ENCODE results near the gene COL24A1. TPM values are rescaled to one million over a fixed set of nuclear protein-coding genes. Genes with fewer than 3 reads are reported as not detected.
A peak's percentile ranks its signal among the peaks of the same experiment; 100 is the strongest.

Gene COL24A1
- total RNA-seq, 1 experiment from 2014 or later = 0.08 TPM

DNA sequence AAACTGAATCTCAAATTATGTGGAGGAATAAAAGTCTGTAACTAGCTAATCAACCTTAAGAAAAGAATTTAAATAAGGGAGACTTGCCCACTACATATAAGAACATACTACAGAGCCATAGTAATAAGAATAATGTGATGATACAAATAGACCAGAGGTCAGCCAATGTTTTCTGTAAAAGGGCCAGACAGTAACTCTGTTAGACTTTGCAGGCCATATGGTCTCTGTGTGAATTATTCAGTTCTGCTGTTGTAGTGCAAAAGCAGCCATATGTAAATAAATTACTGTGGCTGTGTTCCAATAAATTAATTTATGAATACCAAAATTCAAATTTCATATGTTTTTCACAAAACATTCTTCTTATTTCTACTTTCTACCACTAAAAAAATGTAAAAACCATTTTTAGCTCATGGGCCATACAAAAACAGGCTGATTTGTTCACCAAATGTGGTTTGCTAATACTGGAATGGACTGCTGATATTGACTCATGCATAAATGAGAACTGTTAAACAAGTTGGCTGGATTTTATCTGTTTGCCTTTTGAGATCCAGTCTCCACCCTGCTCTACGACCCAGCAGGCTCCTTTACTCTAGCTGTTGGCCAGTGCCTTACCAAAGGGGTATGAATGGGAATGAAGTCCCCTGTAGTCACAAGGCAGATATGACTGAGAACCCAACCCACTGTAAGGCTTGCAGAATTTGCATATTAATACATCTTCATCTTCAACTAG is 350.2 kb downstream of the COL24A1 start:
- no peak overlapping the region for H3K27ac ChIP-seq (ENCODE audit: low read length)
- no peak for ATAC-seq
- no peaks in the 10 kb centered on the region for H3K36me3 ChIP-seq (ENCODE audit: control insufficient read depth, insufficient read depth, low read length)
- no peaks in the 10 kb centered on the region for H3K27me3 ChIP-seq (ENCODE audit: control insufficient read depth, insufficient read depth, low read length)
- BruUV-seq (replicated peaks) = no TSS peak
- in situ Hi-C loops (cut with HindIII; ENCODE audit: low pct_unique_long_range_greater_than_20kb, low sequenced_read_pairs) = no loop called here
- no peaks in the 10 kb centered on the region for H3K4me1 ChIP-seq (ENCODE audit: control insufficient read depth, insufficient read depth, low read length)
- H3K4me3 ChIP-seq (ENCODE audit: low read depth in 2 of 2, low read length in 2 of 2) = no peak overlapping the region
- peaks cover 8% of the 10 kb centered on the region; the same call in 1 of the 2 replicates for H3K9me3 ChIP-seq (ENCODE audit: control insufficient read depth, insufficient read depth, low read depth, low read length)
- ChIA-PET POLR2A (no interaction called here), CTCF (no interaction called here)
- TF ChIP-seq, protein P1, sequence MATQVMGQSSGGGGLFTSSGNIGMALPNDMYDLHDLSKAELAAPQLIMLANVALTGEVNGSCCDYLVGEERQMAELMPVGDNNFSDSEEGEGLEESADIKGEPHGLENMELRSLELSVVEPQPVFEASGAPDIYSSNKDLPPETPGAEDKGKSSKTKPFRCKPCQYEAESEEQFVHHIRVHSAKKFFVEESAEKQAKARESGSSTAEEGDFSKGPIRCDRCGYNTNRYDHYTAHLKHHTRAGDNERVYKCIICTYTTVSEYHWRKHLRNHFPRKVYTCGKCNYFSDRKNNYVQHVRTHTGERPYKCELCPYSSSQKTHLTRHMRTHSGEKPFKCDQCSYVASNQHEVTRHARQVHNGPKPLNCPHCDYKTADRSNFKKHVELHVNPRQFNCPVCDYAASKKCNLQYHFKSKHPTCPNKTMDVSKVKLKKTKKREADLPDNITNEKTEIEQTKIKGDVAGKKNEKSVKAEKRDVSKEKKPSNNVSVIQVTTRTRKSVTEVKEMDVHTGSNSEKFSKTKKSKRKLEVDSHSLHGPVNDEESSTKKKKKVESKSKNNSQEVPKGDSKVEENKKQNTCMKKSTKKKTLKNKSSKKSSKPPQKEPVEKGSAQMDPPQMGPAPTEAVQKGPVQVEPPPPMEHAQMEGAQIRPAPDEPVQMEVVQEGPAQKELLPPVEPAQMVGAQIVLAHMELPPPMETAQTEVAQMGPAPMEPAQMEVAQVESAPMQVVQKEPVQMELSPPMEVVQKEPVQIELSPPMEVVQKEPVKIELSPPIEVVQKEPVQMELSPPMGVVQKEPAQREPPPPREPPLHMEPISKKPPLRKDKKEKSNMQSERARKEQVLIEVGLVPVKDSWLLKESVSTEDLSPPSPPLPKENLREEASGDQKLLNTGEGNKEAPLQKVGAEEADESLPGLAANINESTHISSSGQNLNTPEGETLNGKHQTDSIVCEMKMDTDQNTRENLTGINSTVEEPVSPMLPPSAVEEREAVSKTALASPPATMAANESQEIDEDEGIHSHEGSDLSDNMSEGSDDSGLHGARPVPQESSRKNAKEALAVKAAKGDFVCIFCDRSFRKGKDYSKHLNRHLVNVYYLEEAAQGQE (IDR thresholded peaks at IDR 0.05; ENCODE audit: insufficient read depth in 1 of 2, low read depth in 2 of 2, low read length in 1 of 2) = no peak
- no peak for TF ChIP-seq TCF7L2 (IDR thresholded peaks at IDR 0.05; ENCODE audit: low read depth, low read length)
- no peak for TF ChIP-seq POLR2AphosphoS5 (IDR thresholded peaks at IDR 0.05; ENCODE audit: low read depth, low read length)
- no peak for TF ChIP-seq SIN3A (IDR thresholded peaks at IDR 0.05; ENCODE audit: borderline replicate concordance, insufficient read depth, low read depth, low read length)
- TF ChIP-seq, protein P2, sequence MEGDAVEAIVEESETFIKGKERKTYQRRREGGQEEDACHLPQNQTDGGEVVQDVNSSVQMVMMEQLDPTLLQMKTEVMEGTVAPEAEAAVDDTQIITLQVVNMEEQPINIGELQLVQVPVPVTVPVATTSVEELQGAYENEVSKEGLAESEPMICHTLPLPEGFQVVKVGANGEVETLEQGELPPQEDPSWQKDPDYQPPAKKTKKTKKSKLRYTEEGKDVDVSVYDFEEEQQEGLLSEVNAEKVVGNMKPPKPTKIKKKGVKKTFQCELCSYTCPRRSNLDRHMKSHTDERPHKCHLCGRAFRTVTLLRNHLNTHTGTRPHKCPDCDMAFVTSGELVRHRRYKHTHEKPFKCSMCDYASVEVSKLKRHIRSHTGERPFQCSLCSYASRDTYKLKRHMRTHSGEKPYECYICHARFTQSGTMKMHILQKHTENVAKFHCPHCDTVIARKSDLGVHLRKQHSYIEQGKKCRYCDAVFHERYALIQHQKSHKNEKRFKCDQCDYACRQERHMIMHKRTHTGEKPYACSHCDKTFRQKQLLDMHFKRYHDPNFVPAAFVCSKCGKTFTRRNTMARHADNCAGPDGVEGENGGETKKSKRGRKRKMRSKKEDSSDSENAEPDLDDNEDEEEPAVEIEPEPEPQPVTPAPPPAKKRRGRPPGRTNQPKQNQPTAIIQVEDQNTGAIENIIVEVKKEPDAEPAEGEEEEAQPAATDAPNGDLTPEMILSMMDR (IDR thresholded peaks at IDR 0.05) = no peak
- no peak for DNase-seq (ENCODE audit: low read depth, low spot score)
- intact Hi-C loops (cut with micrococcal nuclease; ENCODE audit: unreplicated experiment) = no loop called here

DNA sequence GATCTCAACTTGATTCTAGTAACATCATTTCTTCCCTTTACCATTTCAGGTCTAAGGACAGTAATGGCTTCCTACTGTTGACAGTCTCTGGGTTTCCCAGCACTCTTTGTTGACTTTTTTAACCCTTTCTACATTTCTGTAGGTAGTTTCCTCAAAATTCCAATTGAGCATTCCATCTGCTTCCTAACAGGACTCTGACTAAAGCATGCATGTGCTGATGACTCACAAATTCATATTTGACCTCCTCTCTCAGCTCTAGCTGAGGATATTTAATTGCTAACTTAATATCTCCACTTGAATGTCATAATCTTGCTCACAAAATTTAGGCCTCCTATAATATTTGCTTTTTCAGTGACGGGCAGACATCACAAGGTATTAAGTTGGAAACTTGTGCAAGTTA is 355.1 kb downstream of the COL24A1 start:
- Histone ChIP-seq H3K27ac (ENCODE audit: low read length) (no peak overlapping the region), H3K36me3 (ENCODE audit: control insufficient read depth, insufficient read depth, low read length) (no peaks in the 10 kb centered on the region), H3K9me3 (ENCODE audit: control insufficient read depth, insufficient read depth, low read depth, low read length) (no peaks in the 10 kb centered on the region), H3K4me3 (ENCODE audit: low read depth in 2 of 2, low read length in 2 of 2) (no peak overlapping the region), H3K27me3 (ENCODE audit: control insufficient read depth, insufficient read depth, low read length) (no peaks in the 10 kb centered on the region), H3K4me1 (ENCODE audit: control insufficient read depth, insufficient read depth, low read length) (no peaks in the 10 kb centered on the region)
- intact Hi-C loops (cut with micrococcal nuclease; ENCODE audit: unreplicated experiment) = no loop called here
- TF ChIP-seq SIN3A (IDR thresholded peaks at IDR 0.05; ENCODE audit: borderline replicate concordance, insufficient read depth, low read depth, low read length) (no peak), POLR2AphosphoS5 (IDR thresholded peaks at IDR 0.05; ENCODE audit: low read depth, low read length) (no peak)
- ATAC-seq (no peak), DNase-seq (ENCODE audit: low read depth, low spot score) (peak; percentile 32)
- CTCF ChIA-PET = no interaction called here
- no TSS peak for BruUV-seq (replicated peaks)
- POLR2A ChIA-PET = no interaction called here
- in situ Hi-C loops (cut with HindIII; ENCODE audit: low pct_unique_long_range_greater_than_20kb, low sequenced_read_pairs) = no loop called here

DNA sequence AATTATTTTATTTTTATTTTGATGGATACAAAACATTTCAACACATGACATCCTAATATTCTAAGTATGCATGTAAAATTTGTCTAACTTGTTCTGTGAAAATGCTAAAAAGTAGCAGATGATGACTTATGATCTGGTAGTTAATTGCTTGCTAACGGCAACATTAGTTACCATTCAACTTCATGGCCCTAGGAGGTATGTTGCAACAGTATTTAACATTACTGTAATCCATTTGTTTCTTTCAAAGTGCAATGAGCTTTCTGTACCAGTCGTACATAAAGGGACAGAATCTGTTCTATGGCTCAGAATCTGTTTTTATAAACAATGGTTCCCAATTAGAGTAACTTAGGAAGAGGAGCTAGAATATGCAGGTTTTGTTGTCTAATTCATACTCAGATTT is 356.8 kb downstream of the COL24A1 start:
- Histone ChIP-seq H3K4me3 (ENCODE audit: low read depth in 2 of 2, low read length in 2 of 2) (no peak overlapping the region), H3K9me3 (ENCODE audit: control insufficient read depth, insufficient read depth, low read depth, low read length) (no peaks in the 10 kb centered on the region), H3K36me3 (ENCODE audit: control insufficient read depth, insufficient read depth, low read length) (no peaks in the 10 kb centered on the region), H3K4me1 (ENCODE audit: control insufficient read depth, insufficient read depth, low read length) (no peaks in the 10 kb centered on the region), H3K27me3 (ENCODE audit: control insufficient read depth, insufficient read depth, low read length) (no peaks in the 10 kb centered on the region), H3K27ac (ENCODE audit: low read length) (no peak overlapping the region)
- ATAC-seq (no peak), DNase-seq (ENCODE audit: low read depth, low spot score) (no peak)
- TF ChIP-seq POLR2AphosphoS5 (IDR thresholded peaks at IDR 0.05; ENCODE audit: low read depth, low read length) (no peak), SIN3A (IDR thresholded peaks at IDR 0.05; ENCODE audit: borderline replicate concordance, insufficient read depth, low read depth, low read length) (no peak), TCF7L2 (IDR thresholded peaks at IDR 0.05; ENCODE audit: low read depth, low read length) (no peak)
- TF ChIP-seq, protein P1 (IDR thresholded peaks at IDR 0.05; ENCODE audit: insufficient read depth in 1 of 2, low read depth in 2 of 2, low read length in 1 of 2) = no peak
- TF ChIP-seq, protein P2 (IDR thresholded peaks at IDR 0.05) = no peak
- BruUV-seq (replicated peaks) = no TSS peak
- in situ Hi-C loops (cut with HindIII; ENCODE audit: low pct_unique_long_range_greater_than_20kb, low sequenced_read_pairs) = no loop called here
- POLR2A ChIA-PET = no interaction called here
- intact Hi-C loops (cut with micrococcal nuclease; ENCODE audit: unreplicated experiment) = no loop called here
- CTCF ChIA-PET = no interaction called here

All from Panc1 (cell line).